Activated CD8-positive, alpha-beta T cell treated with anti-CD3 and anti-CD28 coated beads for 36 hours (primary cell): ENCODE measurements around the gene GJB2. TPM values are rescaled to one million over a fixed set of nuclear protein-coding genes. Genes with fewer than 3 reads are reported as not detected.
A peak's percentile ranks its signal among the peaks of the same experiment; 100 is the strongest.

Source experiments
- ATAC-seq: fragments of 200-7000 bp; cut with Tn5 transposase; one replicate; pipeline ENCODE4 v1.10.0; 2021; ENCODE audit warnings: mild to moderate bottlenecking, moderate library complexity
- CTCF ChIA-PET: fragments of 350-600 bp; sonication (Branson Sonifier 250); formaldehyde crosslinking; loops from one replicate; lab custom pipeline; 2021; ENCODE audit warnings: antibody characterized with exemption; lab: Charles Lee
- POLR2A ChIA-PET: fragments of 350-600 bp; sonication (Branson Sonifier 250); formaldehyde crosslinking; loops from one replicate; lab custom pipeline; 2021; ENCODE audit warnings: antibody characterized with exemption; lab: Charles Lee
- DNase-seq: peaks from one replicate; pipeline ENCODE4 v3.0.0-alpha.2; 2020
- H3K27ac Mint-ChIP-seq: one replicate; pipeline ENCODE4 v1.8.0; 2021; ENCODE audit warnings: mild to moderate bottlenecking, mixed read lengths
- H3K27me3 Mint-ChIP-seq: one replicate; pipeline ENCODE4 v1.8.0; 2021; ENCODE audit warnings: mixed read lengths
- H3K36me3 Mint-ChIP-seq: one replicate; pipeline ENCODE4 v1.8.0; 2021; ENCODE audit warnings: low read depth, mixed read lengths
- H3K4me1 Mint-ChIP-seq: one replicate; pipeline ENCODE4 v1.8.0; 2021; ENCODE audit warnings: low read depth, mixed read lengths
- H3K4me3 Mint-ChIP-seq: one replicate; pipeline ENCODE4 v1.8.0; 2021; ENCODE audit warnings: mild to moderate bottlenecking, moderate library complexity, mixed read lengths
- H3K9me3 Mint-ChIP-seq: one replicate; pipeline ENCODE4 v1.8.0; 2021; ENCODE audit warnings: mixed read lengths
- CTCF ChIP-seq: fragments of 200-600 bp; IDR thresholded peaks from one replicate; pipeline ENCODE4 v1.8.0; 2022; ENCODE audit warnings: antibody characterized with exemption, mild to moderate bottlenecking
- intact Hi-C: fragments of 100-400 bp; cut with micrococcal nuclease; formaldehyde crosslinking; loops from one replicate; pipeline ENCODE4 v1.10.0; 2022
- total RNA-seq, 2 experiments: library from RNA; stranded (reverse); gene quantifications; one replicate each; pipeline ENCODE4 v1.2.3, GENCODE V29; 2021

The GJB2 gene
- total RNA-seq = 1 to 10 TPM in 1 of 2 experiments, under 1 TPM in 1; 0.83 to 1.1 TPM

GRCh38 chr13:20192836-20193161 lies at the start of gene GJB2:
Gene GJB2, minus strand, starts transcription at chr13:20192938. Its CDS starts 3,357 bp downstream, at chr13:20189581.
- Mint-ChIP-seq H3K9me3 (no peaks in the 10 kb centered on the region), H3K4me3 (peak within 1 kb of the TSS; percentile 55), H3K27ac (no peak within 1 kb of the TSS), H3K27me3 (peaks cover 53% of the 10 kb centered on the region), H3K36me3 (no peaks in the 10 kb centered on the region), H3K4me1 (peaks cover 24% of the 10 kb centered on the region)
- CTCF ChIA-PET = interaction anchor here (2.6 kb wide), 1 partner anchor 10 kb away, joined by 13 read pairs; no protein-coding TSS in a partner anchor
- no peak for TF ChIP-seq CTCF
- POLR2A ChIA-PET = no interaction called here
- ATAC-seq (peak; percentile 8), DNase-seq (no peak)
- intact Hi-C loops = loop anchor here (5.0 to 10.0 kb wide), 2 partner anchors 222 to 280 kb away; no protein-coding TSS in a partner anchor

GRCh38 chr13:20241593-20241992 lies 48.9 kb upstream of the GJB2 start:
- intact Hi-C loops = no loop called here
- DNase-seq (no peak), ATAC-seq (no peak)
- TF ChIP-seq CTCF = no peak
- CTCF ChIA-PET = no interaction called here
- H3K4me3 Mint-ChIP-seq = no peak overlapping the region
- no peaks in the 10 kb centered on the region for H3K4me1 Mint-ChIP-seq
- H3K27me3 Mint-ChIP-seq = peaks cover 10% of the 10 kb centered on the region
- no peaks in the 10 kb centered on the region for H3K36me3 Mint-ChIP-seq
- POLR2A ChIA-PET = no interaction called here
- H3K9me3 Mint-ChIP-seq = no peaks in the 10 kb centered on the region
- H3K27ac Mint-ChIP-seq = no peak overlapping the region

- intact Hi-C loops = no loop called here
These were observed 47.0 kb upstream of the GJB2 start for GRCh38 chr13:20239748-20240147.

GRCh38 chr13:20232556-20233277 lies 40.0 kb upstream of the GJB2 start:
- no peak for ATAC-seq
- H3K27me3 Mint-ChIP-seq = peaks cover 31% of the 10 kb centered on the region
- ChIA-PET POLR2A (no interaction called here), CTCF (interaction anchor here (1.2 kb wide), 1 partner anchor 35 kb away, joined by 3 read pairs; no protein-coding TSS in a partner anchor)
- TF ChIP-seq CTCF = no peak
- intact Hi-C loops = no loop called here
- H3K9me3 Mint-ChIP-seq = no peaks in the 10 kb centered on the region
- peaks cover 10% of the 10 kb centered on the region for H3K4me1 Mint-ChIP-seq
- no peaks in the 10 kb centered on the region for H3K36me3 Mint-ChIP-seq
- H3K27ac Mint-ChIP-seq = no peak overlapping the region
- no peak for DNase-seq
- H3K4me3 Mint-ChIP-seq = peak overlapping the region; percentile 10

More at GRCh38 chr13:20239748-20240147, 47.0 kb upstream of the GJB2 start:
- Mint-ChIP-seq H3K4me3 (no peak overlapping the region), H3K36me3 (no peaks in the 10 kb centered on the region), H3K9me3 (no peaks in the 10 kb centered on the region), H3K27me3 (peaks cover 11% of the 10 kb centered on the region), H3K27ac (no peak overlapping the region), H3K4me1 (no peaks in the 10 kb centered on the region)
- POLR2A ChIA-PET = no interaction called here
- ATAC-seq (no peak), DNase-seq (no peak)
- no peak for TF ChIP-seq CTCF
- CTCF ChIA-PET = no interaction called here

- ATAC-seq = peak; percentile 76
- DNase-seq = peak; percentile 52
- Mint-ChIP-seq H3K4me1 (peaks cover 10% of the 10 kb centered on the region), H3K27me3 (peaks cover 31% of the 10 kb centered on the region), H3K4me3 (peak within 1 kb of the TSS; percentile 78), H3K27ac (peak within 1 kb of the TSS; percentile 76), H3K9me3 (no peaks in the 10 kb centered on the region), H3K36me3 (no peaks in the 10 kb centered on the region)
- no peak for TF ChIP-seq CTCF
- ChIA-PET CTCF (interaction anchor here (2.0 kb wide), 1 partner anchor 34 kb away, joined by 7 read pairs; no protein-coding TSS in a partner anchor), POLR2A (no interaction called here)
- intact Hi-C loops = no loop called here
These were observed 39.3 kb upstream of the GJB2 start, which contains the start of gene GJB6 for GRCh38 chr13:20231839-20232555. Gene GJB6, minus strand, starts transcription at chr13:20232319. Its CDS starts 8,839 bp downstream, at chr13:20223480.
